Ishikawa (cell line): Measurements from ENCODE around the gene LAMB4.

ENCODE experiments used
- CREB1 ChIP-seq: IDR thresholded peaks from 2 replicates; pipeline ENCODE4 v1.6.1; 2012; ENCODE audit warnings: low read depth
- EP300 ChIP-seq: IDR thresholded peaks from 2 replicates; pipeline ENCODE4 v1.6.1; 2012; ENCODE audit warnings: borderline replicate concordance
- YY1 ChIP-seq: IDR thresholded peaks from 2 replicates; pipeline ENCODE4 v1.6.1; 2012; ENCODE audit warnings: low read depth

DNA sequence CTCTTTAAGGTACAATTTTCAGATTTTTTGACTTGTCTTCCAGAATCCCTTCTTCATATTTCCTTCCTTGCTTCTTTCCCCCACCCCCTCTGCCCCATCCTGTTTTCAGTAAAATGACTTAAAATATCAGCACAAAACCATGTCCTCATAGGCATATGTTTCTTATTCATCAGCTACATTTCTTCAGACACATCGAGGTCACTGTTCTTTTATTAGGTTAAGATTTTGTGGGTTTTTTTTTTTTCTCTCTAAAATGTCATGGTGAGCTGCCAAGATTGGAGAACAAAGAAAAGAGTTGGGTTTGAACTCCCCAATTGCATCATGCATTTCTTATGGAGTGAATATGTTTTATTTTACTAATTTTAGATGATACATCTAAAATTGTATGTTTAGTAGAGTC is 35.8 kb downstream of the LAMB4 start:
- TF ChIP-seq CREB1 (no peak), YY1 (no peak), EP300 (no peak)
